Glutamatergic neuron (in vitro differentiated cells): ENCODE measurements around the gene LDLRAD4. TPM values are rescaled to one million over a fixed set of nuclear protein-coding genes. Genes with fewer than 3 reads are reported as not detected.

Experiments used
- DNase-seq: peaks from one replicate; pipeline ENCODE4 v3.0.0; 2022
- H3K27ac Mint-ChIP-seq: one replicate; pipeline ENCODE4 v1.8.0; 2020; ENCODE audit warnings: mild to moderate bottlenecking, mixed read lengths, inconsistent platforms; ENCODE audit not compliant: unreplicated experiment
- H3K27me3 Mint-ChIP-seq: one replicate; pipeline ENCODE4 v1.8.0; 2020; ENCODE audit warnings: mild to moderate bottlenecking, moderate library complexity, mixed read lengths, inconsistent platforms; ENCODE audit not compliant: unreplicated experiment
- H3K36me3 Mint-ChIP-seq: one replicate; pipeline ENCODE4 v1.8.0; 2020; ENCODE audit warnings: mild to moderate bottlenecking, mixed read lengths, inconsistent platforms; ENCODE audit not compliant: unreplicated experiment
- H3K4me1 Mint-ChIP-seq: one replicate; pipeline ENCODE4 v1.8.0; 2020; ENCODE audit warnings: mild to moderate bottlenecking, low read depth, mixed read lengths, inconsistent platforms; ENCODE audit not compliant: unreplicated experiment
- H3K4me3 Mint-ChIP-seq: one replicate; pipeline ENCODE4 v1.8.0; 2020; ENCODE audit warnings: mild to moderate bottlenecking, mixed read lengths, inconsistent platforms; ENCODE audit not compliant: unreplicated experiment
- H3K9me3 Mint-ChIP-seq: one replicate; pipeline ENCODE4 v1.8.0; 2020; ENCODE audit warnings: mild to moderate bottlenecking, moderate library complexity, mixed read lengths, inconsistent platforms; ENCODE audit not compliant: unreplicated experiment
- total RNA-seq: library from RNA; stranded (reverse); fragmentation: NEBNext Ultra II Directional; extraction: Animal tissue kit (Norgen Biotek cat#: 25700); gene quantifications from one replicate; pipeline ENCODE4 v1.2.1, GENCODE V29; 2021; ENCODE audit not compliant: unreplicated experiment
- TF ChIP-seq, protein P1 (sequence below): fragments of 200-600 bp; sonication (generic); IDR thresholded peaks from one replicate; pipeline ENCODE4 v1.5.0; 2021; ENCODE audit not compliant: partially characterized antibody, unreplicated experiment

LDLRAD4 gene
- total RNA-seq, 1 donor from 2014 or later: 0.29 TPM

DNA sequence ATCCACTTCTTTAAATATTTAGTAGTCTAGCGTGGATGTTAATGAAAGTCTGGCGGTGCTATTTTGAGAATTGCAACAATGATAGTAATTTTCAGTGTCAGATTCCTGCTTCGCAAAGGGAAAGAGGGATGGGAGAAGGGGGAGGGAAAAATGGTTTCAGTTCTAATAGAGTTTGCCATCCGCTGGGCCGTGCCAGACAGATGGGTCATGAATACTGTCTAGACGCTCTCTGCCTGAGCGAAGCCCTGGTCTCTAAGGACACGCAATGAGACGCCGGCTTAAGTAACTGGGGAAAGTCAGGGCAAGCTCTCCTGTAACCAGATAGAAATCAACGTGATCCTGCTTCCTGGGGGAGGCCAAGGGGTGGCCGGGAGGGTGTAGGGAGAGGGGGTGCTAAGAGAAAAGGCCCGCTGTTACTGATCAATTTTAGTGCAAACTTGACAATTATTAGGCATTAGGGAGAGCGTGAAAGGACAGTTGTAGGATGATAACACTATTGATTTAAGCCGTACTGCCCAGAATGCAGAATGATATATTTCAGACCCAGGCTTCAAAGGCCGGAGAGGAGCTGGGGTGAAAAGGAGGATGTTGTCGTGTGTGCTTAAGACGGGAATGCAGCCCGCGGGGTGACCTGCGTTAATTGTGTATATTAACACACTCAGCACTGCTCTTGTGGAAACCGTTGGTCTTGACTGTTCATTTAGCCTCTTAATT is 229.2 kb downstream of the LDLRAD4 start:
- TF ChIP-seq, protein P1, sequence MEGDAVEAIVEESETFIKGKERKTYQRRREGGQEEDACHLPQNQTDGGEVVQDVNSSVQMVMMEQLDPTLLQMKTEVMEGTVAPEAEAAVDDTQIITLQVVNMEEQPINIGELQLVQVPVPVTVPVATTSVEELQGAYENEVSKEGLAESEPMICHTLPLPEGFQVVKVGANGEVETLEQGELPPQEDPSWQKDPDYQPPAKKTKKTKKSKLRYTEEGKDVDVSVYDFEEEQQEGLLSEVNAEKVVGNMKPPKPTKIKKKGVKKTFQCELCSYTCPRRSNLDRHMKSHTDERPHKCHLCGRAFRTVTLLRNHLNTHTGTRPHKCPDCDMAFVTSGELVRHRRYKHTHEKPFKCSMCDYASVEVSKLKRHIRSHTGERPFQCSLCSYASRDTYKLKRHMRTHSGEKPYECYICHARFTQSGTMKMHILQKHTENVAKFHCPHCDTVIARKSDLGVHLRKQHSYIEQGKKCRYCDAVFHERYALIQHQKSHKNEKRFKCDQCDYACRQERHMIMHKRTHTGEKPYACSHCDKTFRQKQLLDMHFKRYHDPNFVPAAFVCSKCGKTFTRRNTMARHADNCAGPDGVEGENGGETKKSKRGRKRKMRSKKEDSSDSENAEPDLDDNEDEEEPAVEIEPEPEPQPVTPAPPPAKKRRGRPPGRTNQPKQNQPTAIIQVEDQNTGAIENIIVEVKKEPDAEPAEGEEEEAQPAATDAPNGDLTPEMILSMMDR: no peak
- peaks cover 8% of the 10 kb centered on the region for H3K9me3 Mint-ChIP-seq
- peak overlapping the region; percentile 63 for H3K27ac Mint-ChIP-seq
- peaks cover 15% of the 10 kb centered on the region for H3K27me3 Mint-ChIP-seq
- DNase-seq: peak; percentile 80
- H3K4me1 Mint-ChIP-seq: peaks cover 23% of the 10 kb centered on the region
- peak overlapping the region; percentile 60 for H3K4me3 Mint-ChIP-seq
- no peaks in the 10 kb centered on the region for H3K36me3 Mint-ChIP-seq

DNA sequence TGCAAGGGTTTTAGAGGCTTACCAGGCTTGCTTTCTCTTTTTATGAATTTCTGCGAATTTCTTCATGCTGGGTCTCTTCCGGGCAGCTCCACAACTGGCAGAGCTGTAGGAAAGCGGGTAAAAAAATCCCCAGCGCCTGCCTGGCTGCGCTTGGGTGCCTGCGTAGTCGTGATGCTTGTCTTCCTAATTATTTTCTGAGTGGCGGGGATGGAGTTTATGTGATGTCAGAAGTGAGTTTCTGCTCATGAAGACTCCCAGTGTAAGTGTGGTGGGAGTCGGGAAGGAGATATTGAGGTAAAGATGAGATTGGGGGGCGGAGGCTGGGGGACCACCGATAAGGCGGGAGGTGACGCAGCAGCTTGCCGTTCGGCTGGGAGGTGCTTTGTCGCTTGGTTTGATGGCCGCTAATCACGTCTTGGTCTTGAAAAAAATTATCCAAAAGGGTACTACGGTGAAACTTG is 229.8 kb downstream of the LDLRAD4 start:
- H3K27ac Mint-ChIP-seq: peak overlapping the region; percentile 40
- no peaks in the 10 kb centered on the region for H3K36me3 Mint-ChIP-seq
- H3K4me3 Mint-ChIP-seq: peak overlapping the region; percentile 1
- TF ChIP-seq, protein P1: no peak
- H3K27me3 Mint-ChIP-seq: peaks cover 17% of the 10 kb centered on the region
- peaks cover 8% of the 10 kb centered on the region for H3K9me3 Mint-ChIP-seq
- peaks cover 23% of the 10 kb centered on the region for H3K4me1 Mint-ChIP-seq
- DNase-seq: no peak

DNA sequence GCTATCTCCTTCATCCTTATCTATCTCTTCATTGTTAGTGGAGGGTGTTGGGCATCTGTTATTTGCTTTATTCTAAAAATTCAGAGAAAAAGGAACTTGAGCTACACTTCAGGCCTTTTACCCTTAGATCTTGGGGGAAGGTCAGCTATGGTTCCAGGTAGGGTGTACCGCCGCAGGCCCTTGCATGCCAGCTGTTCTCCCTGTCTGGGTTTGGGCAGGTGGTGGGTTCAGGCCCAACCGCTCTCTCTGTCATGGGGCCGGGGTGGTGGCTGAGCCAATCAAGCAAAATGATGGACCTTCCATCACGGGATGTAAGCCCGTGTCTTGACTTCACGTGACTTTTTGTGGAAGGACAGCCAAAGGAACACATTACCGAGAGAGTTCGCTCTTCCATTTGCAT is 231.1 kb downstream of the LDLRAD4 start:
- H3K27me3 Mint-ChIP-seq: peaks cover 17% of the 10 kb centered on the region
- no peak overlapping the region for H3K27ac Mint-ChIP-seq
- DNase-seq: no peak
- H3K9me3 Mint-ChIP-seq: peaks cover 8% of the 10 kb centered on the region
- no peaks in the 10 kb centered on the region for H3K36me3 Mint-ChIP-seq
- H3K4me3 Mint-ChIP-seq: no peak overlapping the region
- H3K4me1 Mint-ChIP-seq: peaks cover 23% of the 10 kb centered on the region
- TF ChIP-seq, protein P1: no peak

- Mint-ChIP-seq H3K36me3 (no peaks in the 10 kb centered on the region), H3K27ac (no peak overlapping the region), H3K27me3 (peaks cover 17% of the 10 kb centered on the region), H3K4me3 (no peak overlapping the region), H3K4me1 (peaks cover 23% of the 10 kb centered on the region), H3K9me3 (peaks cover 8% of the 10 kb centered on the region)
- TF ChIP-seq, protein P1: no peak
- DNase-seq: no peak
Observed at GRCh38 chr18:13450289-13451212, 232.0 kb downstream of the LDLRAD4 start.
